Suprapubic skin (tissue), 4 donors: Measurements from ENCODE around the gene CLEC2B. TPM values are rescaled to one million over a fixed set of nuclear protein-coding genes. Genes with fewer than 3 reads are reported as not detected.

Experiments
- DNase-seq, 2 donors: peaks; one replicate each; pipeline ENCODE4 v3.0.0-alpha.2; 2019; ENCODE audit warnings: low spot score in 2 of 2
- H3K27ac ChIP-seq: fragments of 200-600 bp; sonication (generic); one replicate; pipeline ENCODE4 v1.5.1; 2019
- H3K27me3 ChIP-seq: fragments of 200-600 bp; sonication (generic); one replicate; pipeline ENCODE4 v1.5.1; 2019
- H3K36me3 ChIP-seq: fragments of 200-600 bp; sonication (generic); one replicate; pipeline ENCODE4 v1.5.1; 2019
- H3K4me1 ChIP-seq: fragments of 200-600 bp; sonication (generic); one replicate; pipeline ENCODE4 v1.5.1; 2019
- H3K4me3 ChIP-seq: fragments of 200-600 bp; sonication (generic); one replicate; pipeline ENCODE4 v1.5.1; 2019; ENCODE audit warnings: mild to moderate bottlenecking
- H3K9me3 ChIP-seq: fragments of 200-600 bp; sonication (generic); one replicate; pipeline ENCODE4 v1.5.1; 2019
- EP300 ChIP-seq: sonication (generic); formaldehyde crosslinking; IDR thresholded peaks from one replicate; pipeline ENCODE4 v1.6.1; 2017; ENCODE audit warnings: antibody characterized with exemption
- POLR2A ChIP-seq, 2 donors: fragments of 450-650 bp; IDR thresholded peaks; one replicate each; pipeline ENCODE4 v1.6.1; 2017; ENCODE audit warnings: antibody characterized with exemption in 2 of 2, mild to moderate bottlenecking in 2 of 2, moderate library complexity in 2 of 2
- POLR2AphosphoS5 ChIP-seq, 3 donors: sonication (generic); formaldehyde crosslinking; IDR thresholded peaks; one replicate each; pipeline ENCODE4 v1.6.1; 2017; ENCODE audit warnings: antibody characterized with exemption in 3 of 3
- whole genome bisulfite sequencing: methylation state at CpG from one replicate; pipeline ENCODE4 v1.1.5; 2018; 5-methylcytosine and 5-hydroxymethylcytosine counted together
- total RNA-seq, 4 donors: library from RNA; depleted of rRNA; stranded (reverse); fragments of >200 nt; gene quantifications; one replicate each; pipeline ENCODE4 v1.1.0, GENCODE V29; 2016
- TF ChIP-seq, protein P1 (sequence below), 2 donors: fragments of 200-600 bp in 1 of 2; fragments of 450-650 bp in 1 of 2; sonication (generic) in 1 of 2; IDR thresholded peaks; one replicate each; pipeline ENCODE4 v1.5.1; 2016 to 2019; ENCODE audit warnings: antibody characterized with exemption in 2 of 2, mild to moderate bottlenecking in 1 of 2, moderate library complexity in 1 of 2

CLEC2B gene
- total RNA-seq, 4 donors from 2014 or later = 41.9 to 81.2 (median 53.5) TPM

DNA sequence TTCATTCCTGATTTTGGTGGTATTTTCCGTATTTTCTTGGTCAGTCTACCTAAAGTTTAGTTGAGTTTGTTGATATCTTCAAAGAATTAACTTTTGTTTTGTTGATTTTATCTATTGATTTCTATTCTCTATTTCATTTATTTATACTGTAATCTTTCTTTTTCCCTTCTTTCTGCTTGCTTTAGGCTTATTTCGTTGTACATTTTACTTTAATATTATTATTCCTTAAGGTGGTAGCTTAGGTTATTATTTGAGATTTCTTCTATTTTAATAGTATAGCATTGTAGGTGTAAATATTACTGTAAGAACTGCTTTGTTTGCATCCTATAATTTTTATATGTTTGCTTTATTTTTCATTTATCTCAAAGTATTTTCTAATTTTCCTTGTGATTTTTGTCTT, 63.3 kb downstream of the CLEC2B start:
- Histone ChIP-seq H3K27ac (no peak overlapping the region), H3K36me3 (no peaks in the 10 kb centered on the region), H3K4me3 (no peak overlapping the region), H3K27me3 (no peaks in the 10 kb centered on the region), H3K9me3 (no peaks in the 10 kb centered on the region), H3K4me1 (no peaks in the 10 kb centered on the region)
- DNase-seq = no peak
- 93% methylated on average over 2 of the region's 2 CpGs for WGBS
- TF ChIP-seq EP300 (no peak), POLR2AphosphoS5 (IDR thresholded peaks at IDR 0.05) (no peak), POLR2A (IDR thresholded peaks at IDR 0.05) (no peak)
- TF ChIP-seq, protein P1, sequence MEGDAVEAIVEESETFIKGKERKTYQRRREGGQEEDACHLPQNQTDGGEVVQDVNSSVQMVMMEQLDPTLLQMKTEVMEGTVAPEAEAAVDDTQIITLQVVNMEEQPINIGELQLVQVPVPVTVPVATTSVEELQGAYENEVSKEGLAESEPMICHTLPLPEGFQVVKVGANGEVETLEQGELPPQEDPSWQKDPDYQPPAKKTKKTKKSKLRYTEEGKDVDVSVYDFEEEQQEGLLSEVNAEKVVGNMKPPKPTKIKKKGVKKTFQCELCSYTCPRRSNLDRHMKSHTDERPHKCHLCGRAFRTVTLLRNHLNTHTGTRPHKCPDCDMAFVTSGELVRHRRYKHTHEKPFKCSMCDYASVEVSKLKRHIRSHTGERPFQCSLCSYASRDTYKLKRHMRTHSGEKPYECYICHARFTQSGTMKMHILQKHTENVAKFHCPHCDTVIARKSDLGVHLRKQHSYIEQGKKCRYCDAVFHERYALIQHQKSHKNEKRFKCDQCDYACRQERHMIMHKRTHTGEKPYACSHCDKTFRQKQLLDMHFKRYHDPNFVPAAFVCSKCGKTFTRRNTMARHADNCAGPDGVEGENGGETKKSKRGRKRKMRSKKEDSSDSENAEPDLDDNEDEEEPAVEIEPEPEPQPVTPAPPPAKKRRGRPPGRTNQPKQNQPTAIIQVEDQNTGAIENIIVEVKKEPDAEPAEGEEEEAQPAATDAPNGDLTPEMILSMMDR (IDR thresholded peaks at IDR 0.05) = no peak

Other genes starting within 250 kb of the CLEC2B start
- gene CLEC2D, start 199.6 kb downstream of the CLEC2B start, total RNA-seq = 10 to 100 TPM in 1 of 4 donors, 1 to 10 TPM in 3; 2.3 to 12.2 (median 5.0) TPM
- gene CLECL1, start 136.3 kb downstream of the CLEC2B start, total RNA-seq = not detected
- gene CD69, start 108.5 kb downstream of the CLEC2B start, total RNA-seq = 1 to 10 TPM in 3 of 4 donors, under 1 TPM in 1; 0.93 to 2.7 (median 1.7) TPM
- gene KLRF1, start 41.9 kb downstream of the CLEC2B start, total RNA-seq = not detected
- not detected for gene KLRF2, start 12.1 kb upstream of the CLEC2B start, total RNA-seq
- gene CLEC2A, start 63.0 kb upstream of the CLEC2B start, total RNA-seq = 10 to 100 TPM; 35.7 to 68.5 (median 60.8) TPM
- under 1 TPM in 1 of 4 donors, not detected in 3; 0.30 TPM for gene CLEC12A, start 102.1 kb upstream of the CLEC2B start, total RNA-seq
- gene CLEC1B, start 129.8 kb upstream of the CLEC2B start, total RNA-seq = not detected
- gene CLEC12B, start 141.3 kb upstream of the CLEC2B start, total RNA-seq = 1 to 10 TPM; 2.0 to 5.9 (median 4.3) TPM
- gene CLEC9A, start 161.3 kb upstream of the CLEC2B start, total RNA-seq = not detected
- 1 to 10 TPM in 2 of 4 donors, under 1 TPM in 2; 0.42 to 2.1 (median 1.1) TPM for gene CLEC1A, start 229.6 kb upstream of the CLEC2B start, total RNA-seq